Esophagus muscularis mucosa (tissue), 4 donors: ENCODE results near the gene RASAL1.

Experiments
- CTCF ChIP-seq, 3 experiments: fragments of 200-600 bp in 2 of 3; fragments of 450-650 bp in 1 of 3; sonication (generic) in 2 of 3; IDR thresholded peaks; one replicate each; pipeline ENCODE4 v1.5.1; 2017 to 2019; ENCODE audit warnings: antibody characterized with exemption in 3 of 3, mild to moderate bottlenecking in 2 of 3, moderate library complexity in 1 of 3
- EP300 ChIP-seq: sonication (generic); formaldehyde crosslinking; IDR thresholded peaks from one replicate; pipeline ENCODE4 v1.6.1; 2017; ENCODE audit warnings: antibody characterized with exemption
- POLR2A ChIP-seq: fragments of 450-650 bp; IDR thresholded peaks from one replicate; pipeline ENCODE4 v1.6.1; 2017; ENCODE audit warnings: antibody characterized with exemption, moderate library complexity, mild to moderate bottlenecking, low read depth
- POLR2AphosphoS5 ChIP-seq, 2 donors: sonication (generic); formaldehyde crosslinking; IDR thresholded peaks; one replicate each; pipeline ENCODE4 v1.6.1; 2017; ENCODE audit warnings: antibody characterized with exemption in 2 of 2

- TF ChIP-seq POLR2A (no peak), CTCF (IDR thresholded peaks at IDR 0.05) (no peak), POLR2AphosphoS5 (IDR thresholded peaks at IDR 0.05) (no peak), EP300 (no peak)
Measured at GRCh38 chr12:113170926-113171325, 35.4 kb upstream of the RASAL1 start.
